Activated CD4-positive, alpha-beta T cell treated with anti-CD3 and anti-CD28 coated beads for 1 hour (primary cell): ENCODE measurements around the gene STOM.

Source experiments
- DNase-seq: peaks from one replicate; pipeline ENCODE4 v3.0.0-alpha.2; 2020

STOM gene

GRCh38 chr9:121344184-121344583 is 25.9 kb downstream of the STOM start:
- DNase-seq = no peak

GRCh38 chr9:121340676-121341392 is 29.2 kb downstream of the STOM start:
- no peak for DNase-seq

GRCh38 chr9:121339437-121339836 is 30.6 kb downstream of the STOM start:
- no peak for DNase-seq

GRCh38 chr9:121336665-121337064 is 33.4 kb downstream of the STOM start:
- no peak for DNase-seq

- DNase-seq = no peak
These were observed 35.9 kb downstream of the STOM start for GRCh38 chr9:121333950-121334773.

GRCh38 chr9:121331992-121332685 is 37.9 kb downstream of the STOM start:
- no peak for DNase-seq

GRCh38 chr9:121331549-121331948 is 38.5 kb downstream of the STOM start:
- no peak for DNase-seq

GRCh38 chr9:121328876-121329681 is 41.0 kb downstream of the STOM start:
- DNase-seq = no peak

- DNase-seq = no peak
These were observed 41.6 kb downstream of the STOM start for GRCh38 chr9:121328476-121328875.

GRCh38 chr9:121326901-121327613 is 43.0 kb downstream of the STOM start:
- no peak for DNase-seq

GRCh38 chr9:121326130-121326838 is 43.8 kb downstream of the STOM start:
- no peak for DNase-seq

GRCh38 chr9:121325387-121325786 is 44.7 kb downstream of the STOM start:
- no peak for DNase-seq

- no peak for DNase-seq
These were observed 45.3 kb downstream of the STOM start for GRCh38 chr9:121324755-121325154.

- DNase-seq = no peak
These were observed 45.7 kb downstream of the STOM start for GRCh38 chr9:121324316-121324715.

- DNase-seq = no peak
These were observed 46.5 kb downstream of the STOM start for GRCh38 chr9:121323449-121324151.

- DNase-seq = no peak
These were observed 47.2 kb downstream of the STOM start for GRCh38 chr9:121322737-121323448.

GRCh38 chr9:121322037-121322736 is 47.9 kb downstream of the STOM start:
- no peak for DNase-seq

- no peak for DNase-seq
These were observed 49.0 kb downstream of the STOM start for GRCh38 chr9:121321016-121321503.

GRCh38 chr9:121319383-121319780 is 50.7 kb downstream of the STOM start:
- DNase-seq = no peak
